MM.1S (cell line): ENCODE measurements around the gene KLK1.

Source experiments
- DNase-seq: peaks from one replicate; pipeline ENCODE4 v3.0.0-alpha.2; 2015
- H2AFZ ChIP-seq: fragments of 300-600 bp; sonication (generic); 2 replicates; pipeline ENCODE4 v1.6.0; 2016; ENCODE audit warnings: antibody characterized with exemption, low read length
- H3F3A ChIP-seq: fragments of 300-600 bp; sonication (generic); 2 replicates; pipeline ENCODE4 v1.6.1; 2016; ENCODE audit warnings: mild to moderate bottlenecking, antibody characterized with exemption, low read length, moderate library complexity, mixed read lengths; ENCODE audit not compliant: insufficient read depth
- H3K27ac ChIP-seq: fragments of 300-600 bp; sonication (generic); 2 replicates; pipeline ENCODE4 v1.5.1; 2016; ENCODE audit warnings: mild to moderate bottlenecking, low read length
- H3K27me3 ChIP-seq: fragments of 300-600 bp; sonication (generic); replicated peaks from 2 replicates; pipeline ENCODE4 v1.6.0; 2016; ENCODE audit warnings: low read length; ENCODE audit not compliant: insufficient read depth
- H3K36me3 ChIP-seq: fragments of 300-600 bp; sonication (generic); replicated peaks from 2 replicates; pipeline ENCODE4 v1.6.1; 2016; ENCODE audit warnings: mild to moderate bottlenecking, low read length, mixed read lengths; ENCODE audit not compliant: insufficient read depth
- H3K4me1 ChIP-seq: fragments of 300-600 bp; sonication (generic); 2 replicates; pipeline ENCODE4 v1.6.1; 2016; ENCODE audit warnings: low read length, mixed read lengths
- H3K4me2 ChIP-seq: fragments of 300-600 bp; sonication (generic); 2 replicates; pipeline ENCODE4 v1.6.0; 2016; ENCODE audit warnings: low read depth, low read length
- H3K4me3 ChIP-seq: fragments of 300-600 bp; sonication (generic); 2 replicates; pipeline ENCODE4 v1.5.1; 2016; ENCODE audit warnings: low read length, mixed read lengths
- H3K79me2 ChIP-seq: fragments of 300-600 bp; sonication (generic); 2 replicates; pipeline ENCODE4 v1.6.1; 2016; ENCODE audit warnings: mixed run types, low read length, mixed read lengths
- H3K9ac ChIP-seq: fragments of 300-600 bp; sonication (generic); 2 replicates; pipeline ENCODE4 v1.6.1; 2016; ENCODE audit warnings: low read length, mixed read lengths
- H3K9me2 ChIP-seq: fragments of 300-600 bp; sonication (generic); replicated peaks from 2 replicates; pipeline ENCODE4 v1.6.1; 2016; ENCODE audit warnings: mild to moderate bottlenecking, low read length, mixed read lengths; ENCODE audit not compliant: insufficient read depth
- H3K9me3 ChIP-seq: fragments of 300-600 bp; sonication (generic); replicated peaks from 2 replicates; pipeline ENCODE4 v1.6.1; 2016; ENCODE audit warnings: mild to moderate bottlenecking, low read length, mixed read lengths; ENCODE audit not compliant: insufficient read depth
- H4K20me1 ChIP-seq: fragments of 300-600 bp; sonication (generic); 2 replicates; pipeline ENCODE4 v1.6.1; 2016; ENCODE audit warnings: mild to moderate bottlenecking, low read length, moderate library complexity, mixed read lengths; ENCODE audit not compliant: insufficient read depth
- CTCF ChIP-seq: fragments of 300-600 bp; sonication (generic); IDR thresholded peaks from 2 replicates; pipeline ENCODE4 v1.5.1; 2016; ENCODE audit warnings: antibody characterized with exemption, low read length, mixed read lengths
- EZH2 ChIP-seq: fragments of 300-600 bp; sonication (generic); optimal IDR thresholded peaks from 2 replicates; pipeline ENCODE3; 2017; ENCODE audit warnings: low read depth, mild to moderate bottlenecking, antibody characterized with exemption, low read length, mixed read lengths
- EZH2phosphoT487 ChIP-seq: fragments of 300-600 bp; sonication (generic); IDR thresholded peaks from 2 replicates; pipeline ENCODE4 v1.6.1; 2018; ENCODE audit warnings: antibody characterized with exemption, low read length

The KLK1 gene

GRCh38 chr19:50829801-50830200 lies 6.2 kb upstream of the KLK1 start:
- no peak overlapping the region for H3K4me2 ChIP-seq
- H3K27ac ChIP-seq, result no peak overlapping the region
- peaks cover 83% of the 10 kb centered on the region for H3K27me3 ChIP-seq
- H2AFZ ChIP-seq, result no peak overlapping the region
- H3K9me2 ChIP-seq, result no peaks in the 10 kb centered on the region
- H3F3A ChIP-seq, result no peaks in the 10 kb centered on the region
- H4K20me1 ChIP-seq, result no peaks in the 10 kb centered on the region
- no peaks in the 10 kb centered on the region for H3K4me1 ChIP-seq
- H3K9ac ChIP-seq, result no peak overlapping the region
- H3K79me2 ChIP-seq, result no peaks in the 10 kb centered on the region
- no peak for DNase-seq
- TF ChIP-seq EZH2phosphoT487 (no peak), EZH2 (no peak), CTCF (no peak)
- no peak overlapping the region for H3K4me3 ChIP-seq
- no peaks in the 10 kb centered on the region for H3K36me3 ChIP-seq
- no peaks in the 10 kb centered on the region for H3K9me3 ChIP-seq

- no peaks in the 10 kb centered on the region for H3K36me3 ChIP-seq
- H3K9me2 ChIP-seq, result no peaks in the 10 kb centered on the region
- H3K4me1 ChIP-seq, result no peaks in the 10 kb centered on the region
- no peak overlapping the region for H3K27ac ChIP-seq
- no peaks in the 10 kb centered on the region for H4K20me1 ChIP-seq
- TF ChIP-seq EZH2phosphoT487, result no peak
- no peak for TF ChIP-seq EZH2
- TF ChIP-seq CTCF, result no peak
- no peaks in the 10 kb centered on the region for H3F3A ChIP-seq
- H3K9ac ChIP-seq, result no peak overlapping the region
- no peak for DNase-seq
- H3K27me3 ChIP-seq, result peaks cover 87% of the 10 kb centered on the region
- no peak overlapping the region for H2AFZ ChIP-seq
- no peak overlapping the region for H3K4me2 ChIP-seq
- no peaks in the 10 kb centered on the region for H3K9me3 ChIP-seq
- no peak overlapping the region for H3K4me3 ChIP-seq
- H3K79me2 ChIP-seq, result no peaks in the 10 kb centered on the region
Observed at GRCh38 chr19:50827476-50827875, 3.9 kb upstream of the KLK1 start.

GRCh38 chr19:50826492-50827240 lies 3.1 kb upstream of the KLK1 start:
- Histone ChIP-seq H3K36me3 (no peaks in the 10 kb centered on the region), H2AFZ (no peak overlapping the region), H3K4me1 (no peaks in the 10 kb centered on the region), H3F3A (no peaks in the 10 kb centered on the region), H3K9me3 (no peaks in the 10 kb centered on the region), H4K20me1 (no peaks in the 10 kb centered on the region), H3K27me3 (peaks cover 88% of the 10 kb centered on the region), H3K4me3 (no peak overlapping the region), H3K79me2 (no peaks in the 10 kb centered on the region), H3K4me2 (no peak overlapping the region), H3K9ac (no peak overlapping the region), H3K27ac (no peak overlapping the region), H3K9me2 (no peaks in the 10 kb centered on the region)
- TF ChIP-seq EZH2phosphoT487, result no peak
- TF ChIP-seq CTCF, result no peak
- TF ChIP-seq EZH2, result no peak
- DNase-seq, result no peak
